SK-N-SH (cell line): ENCODE data around the gene NKX2-2. TPM values are rescaled to one million over a fixed set of nuclear protein-coding genes. Genes with fewer than 3 reads are reported as not detected.

Experiments used
- CTCF ChIA-PET: fragments of 300-600, 350-600 bp; formaldehyde crosslinking; extraction: SDS; loops from one replicate; lab custom pipeline; 2021; lab: Yijun Ruan, JAX
- POLR2A ChIA-PET: fragments of 350-600 bp; sonication (Branson Sonifier 250); formaldehyde crosslinking; extraction: SDS; loops from one replicate; lab custom pipeline; 2020; ENCODE audit warnings: antibody characterized with exemption, inconsistent platforms; lab: Yijun Ruan, JAX
- DNase-seq: peaks from one replicate; pipeline ENCODE4 v3.0.0; 2012
- H2AFZ ChIP-seq: fragments of 200-600 bp; sonication (generic); 2 replicates; pipeline ENCODE4 v1.8.1; 2016; ENCODE audit warnings: antibody characterized with exemption, mild to moderate bottlenecking, low read depth
- H3F3A ChIP-seq: fragments of 200-600 bp; sonication (generic); replicated peaks from 2 replicates; pipeline ENCODE3; 2016; ENCODE audit warnings: antibody characterized with exemption, mild to moderate bottlenecking; ENCODE audit not compliant: insufficient read depth
- H3K27ac ChIP-seq, 2 experiments: fragments of 200-500 bp in 1 of 2; fragments of 200-600 bp in 1 of 2; sonication (Bioruptor generic) in 1 of 2; sonication (generic), shearing (Covaris generic) in 1 of 2; 2 replicates each; pipeline versions ENCODE4 v1.5.1 to v1.6.1; 2014 to 2016; ENCODE audit warnings: low read depth in 2 of 2, inconsistent platforms in 1 of 2, low read length in 1 of 2, mild to moderate bottlenecking in 1 of 2, mixed read lengths in 1 of 2
- H3K27me3 ChIP-seq: fragments of 200-600 bp; sonication (generic), shearing (Covaris generic); 2 replicates; pipeline ENCODE4 v1.6.1; 2016; ENCODE audit warnings: mixed run types; ENCODE audit not compliant: insufficient read depth
- H3K36me3 ChIP-seq, 2 experiments: fragments of 200-500 bp in 1 of 2; fragments of 200-600 bp in 1 of 2; sonication (Bioruptor generic) in 1 of 2; sonication (generic) in 1 of 2; replicated peaks in 1 of 2; 2 replicates each; pipeline versions ENCODE3 to v1.5.1; 2014 to 2016; ENCODE audit warnings: low read length in 1 of 2, mild to moderate bottlenecking in 1 of 2; ENCODE audit not compliant: insufficient read depth in 2 of 2, control insufficient read depth in 1 of 2
- H3K4me1 ChIP-seq, 2 experiments: fragments of 200-500 bp in 1 of 2; fragments of 200-600 bp in 1 of 2; sonication (Bioruptor generic) in 1 of 2; sonication (generic), shearing (Covaris generic) in 1 of 2; 2 replicates each; pipeline versions ENCODE4 v1.5.1 to v1.6.1; 2014 to 2016; ENCODE audit warnings: low read depth in 1 of 2, low read length in 1 of 2, mixed run types in 1 of 2; ENCODE audit not compliant: insufficient read depth in 2 of 2, control insufficient read depth in 1 of 2
- H3K4me2 ChIP-seq: fragments of 200-600 bp; sonication (generic), shearing (Covaris generic); 2 replicates; pipeline ENCODE4 v1.6.1; 2017; ENCODE audit warnings: mixed run types
- H3K4me3 ChIP-seq, 2 experiments: fragments of 200-500 bp in 1 of 2; fragments of 200-600 bp in 1 of 2; sonication (Bioruptor generic) in 1 of 2; sonication (generic), shearing (Covaris generic) in 1 of 2; 2 replicates each; pipeline versions ENCODE4 v1.5.1 to v1.8.1; 2014 to 2016; ENCODE audit warnings: low read depth in 2 of 2, inconsistent platforms in 1 of 2, low read length in 1 of 2, mild to moderate bottlenecking in 1 of 2, mixed read lengths in 1 of 2, moderate library complexity in 1 of 2
- H3K79me2 ChIP-seq: fragments of 200-600 bp; sonication (generic); 2 replicates; pipeline ENCODE4 v1.8.1; 2017; ENCODE audit warnings: mild to moderate bottlenecking; ENCODE audit not compliant: insufficient read depth
- H3K9ac ChIP-seq: fragments of 200-600 bp; sonication (generic); 2 replicates; pipeline ENCODE4 v1.6.1; 2017; ENCODE audit warnings: mixed run types
- H3K9me2 ChIP-seq: fragments of 200-600 bp; sonication (generic); 2 replicates; pipeline ENCODE4 v1.6.1; 2017; ENCODE audit warnings: mixed run types
- H3K9me3 ChIP-seq: fragments of 200-600 bp; sonication (generic); 2 replicates; pipeline ENCODE4 v1.6.1; 2017; ENCODE audit warnings: mixed run types, mild to moderate bottlenecking, moderate library complexity
- H4K20me1 ChIP-seq: fragments of 200-600 bp; sonication (generic); 2 replicates; pipeline ENCODE4 v1.6.1; 2017; ENCODE audit warnings: mild to moderate bottlenecking, mixed run types; ENCODE audit not compliant: insufficient read depth
- FOXJ3 ChIP-seq: sonication (generic); formaldehyde crosslinking; IDR thresholded peaks from 2 replicates; pipeline ENCODE4 v1.5.1; 2020; ENCODE audit warnings: mild to moderate bottlenecking, missing genetic modification reagents
- JUND ChIP-seq: IDR thresholded peaks from 2 replicates; pipeline ENCODE4 v1.4.0; 2012
- NFIC ChIP-seq: IDR thresholded peaks from 2 replicates; pipeline ENCODE4 v1.4.0; 2012; ENCODE audit warnings: borderline replicate concordance
- POLR2AphosphoS5 ChIP-seq: IDR thresholded peaks from 2 replicates; pipeline ENCODE4 v1.6.1; 2012; ENCODE audit warnings: low read depth, low read length
- REST ChIP-seq: IDR thresholded peaks from 2 replicates; pipeline ENCODE4 v1.6.1; 2012; ENCODE audit warnings: mild to moderate bottlenecking, low read depth, low read length, moderate library complexity
- SIN3A ChIP-seq: IDR thresholded peaks from 2 replicates; pipeline ENCODE4 v1.6.1; 2012; ENCODE audit warnings: low read depth, mild to moderate bottlenecking, low read length, moderate library complexity, borderline replicate concordance
- SMC3 ChIP-seq: IDR thresholded peaks from 2 replicates; pipeline ENCODE4 v1.6.1; 2012; ENCODE audit warnings: low read depth, low read length, improper control_type of control experiment
- TAF1 ChIP-seq: IDR thresholded peaks from 2 replicates; pipeline ENCODE4 v1.6.1; 2012; ENCODE audit warnings: low read depth, mild to moderate bottlenecking, low read length, moderate library complexity, borderline replicate concordance
- WGBS: methylation state at CpG from one replicate; pipeline ENCODE4 v1.1.6; 2017; ENCODE audit warnings: low lambda C conversion rate; 5-methylcytosine and 5-hydroxymethylcytosine counted together
- polyA plus RNA-seq, 3 experiments: library from polyadenylated mRNA; depleted of rRNA; stranded (reverse); fragments of >200 nt; gene quantifications; 2 replicates each; pipeline ENCODE4 v1.2.3, GENCODE V29; 2012
- TF ChIP-seq, protein P1 (sequence below): fragments of 150-350 bp; IDR thresholded peaks from 2 replicates; pipeline ENCODE4 v1.6.1; 2017; ENCODE audit warnings: antibody characterized with exemption, low read length, low read depth, borderline replicate concordance
- TF ChIP-seq, protein P2 (sequence below): IDR thresholded peaks from 2 replicates; pipeline ENCODE4 v1.4.0; 2012; ENCODE audit warnings: low read depth

NKX2-2 gene
- polyA plus RNA-seq, 1 of the 3 experiments (the other 2 are of a cell fraction): not detected

DNA sequence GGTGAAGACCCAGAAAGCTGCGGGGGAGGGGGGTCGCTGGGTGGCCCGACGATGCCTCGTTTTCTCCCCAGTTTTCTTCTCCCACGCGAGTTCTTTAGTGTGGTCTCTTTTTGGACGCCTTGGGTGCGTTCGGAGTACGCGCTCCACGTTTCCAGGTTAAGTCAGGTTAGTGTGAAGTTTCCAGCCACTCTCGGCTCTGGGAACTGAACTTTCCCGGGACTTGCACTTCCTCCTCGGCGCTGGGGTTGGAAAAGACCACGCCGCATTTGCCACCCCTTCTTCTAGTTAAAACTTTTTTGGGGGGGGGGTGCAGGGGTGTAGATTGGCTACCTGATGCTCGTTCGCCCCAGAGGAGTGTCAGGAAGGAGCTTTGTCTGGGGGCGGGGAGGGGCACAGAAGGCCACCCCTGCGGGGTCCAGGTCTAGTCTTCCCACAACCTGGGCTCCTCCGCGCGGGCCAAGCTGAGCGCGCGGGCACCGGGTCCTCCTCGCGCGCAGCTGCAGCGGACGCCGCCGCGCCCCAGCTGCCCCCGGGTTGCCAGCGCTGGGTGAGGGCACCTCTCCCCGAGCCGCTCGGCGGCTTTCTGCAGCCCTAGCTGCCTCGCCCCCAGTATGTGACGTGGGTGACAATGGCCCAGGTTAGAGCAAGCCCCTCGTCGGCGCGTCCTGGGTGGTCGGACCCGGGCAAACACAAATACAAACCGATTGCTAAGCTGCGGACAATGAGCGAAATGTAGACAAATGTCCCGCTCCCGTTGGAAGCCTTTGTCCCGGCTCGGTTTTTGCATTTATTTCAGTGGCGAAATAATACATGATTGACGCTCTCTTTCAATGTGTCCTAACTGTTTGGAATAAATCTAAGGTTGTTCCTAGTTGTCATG lies 1.7 kb upstream of the NKX2-2 start (continued):
- TF ChIP-seq, protein P1, sequence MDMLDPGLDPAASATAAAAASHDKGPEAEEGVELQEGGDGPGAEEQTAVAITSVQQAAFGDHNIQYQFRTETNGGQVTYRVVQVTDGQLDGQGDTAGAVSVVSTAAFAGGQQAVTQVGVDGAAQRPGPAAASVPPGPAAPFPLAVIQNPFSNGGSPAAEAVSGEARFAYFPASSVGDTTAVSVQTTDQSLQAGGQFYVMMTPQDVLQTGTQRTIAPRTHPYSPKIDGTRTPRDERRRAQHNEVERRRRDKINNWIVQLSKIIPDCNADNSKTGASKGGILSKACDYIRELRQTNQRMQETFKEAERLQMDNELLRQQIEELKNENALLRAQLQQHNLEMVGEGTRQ: no peak
- TF ChIP-seq POLR2AphosphoS5 (no peak), FOXJ3 (CRISPR knock-in tag) (no peak)

GRCh38 chr20:21514553-21515251 lies 838 bp upstream of the NKX2-2 start:
- no peak overlapping the region for H2AFZ ChIP-seq

More at GRCh38 chr20:21514553-21515251, 838 bp upstream of the NKX2-2 start:
- H3K9me2 ChIP-seq: no peaks in the 10 kb centered on the region
- ChIA-PET CTCF (interaction anchor here (1.1 to 9.8 kb wide), 3 partner anchors 10 to 654 kb away, joined by 3 to 75 read pairs (median 18); no protein-coding TSS in a partner anchor), POLR2A (no interaction called here)
- no peak overlapping the region for H3K9ac ChIP-seq
- peak; percentile 34 for DNase-seq
- no peaks in the 10 kb centered on the region for H3K4me1 ChIP-seq
- no peak overlapping the region for H3K27ac ChIP-seq
- no peaks in the 10 kb centered on the region for H3K36me3 ChIP-seq
- peaks cover 94% of the 10 kb centered on the region for H3K27me3 ChIP-seq
- TF ChIP-seq JUND: no peak
- TF ChIP-seq SIN3A: no peak
- TF ChIP-seq REST: no peak
- TF ChIP-seq, protein P2, sequence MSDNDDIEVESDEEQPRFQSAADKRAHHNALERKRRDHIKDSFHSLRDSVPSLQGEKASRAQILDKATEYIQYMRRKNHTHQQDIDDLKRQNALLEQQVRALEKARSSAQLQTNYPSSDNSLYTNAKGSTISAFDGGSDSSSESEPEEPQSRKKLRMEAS: no peak
- TF ChIP-seq NFIC: no peak
- TF ChIP-seq TAF1: no peak
- TF ChIP-seq POLR2AphosphoS5: no peak
- TF ChIP-seq SMC3: no peak
- H3K9me3 ChIP-seq: no peaks in the 10 kb centered on the region
- H4K20me1 ChIP-seq: no peaks in the 10 kb centered on the region
- no peaks in the 10 kb centered on the region for H3K79me2 ChIP-seq
- H3K4me2 ChIP-seq: no peak overlapping the region
- WGBS: 6% methylated on average over 36 of the region's 39 CpGs
- no peaks in the 10 kb centered on the region for H3F3A ChIP-seq
- no peak overlapping the region for H3K4me3 ChIP-seq
